ENCODE data around the gene ZSWIM4.
"Not testable (repeated sequence)": the region's sequence is repeated elsewhere in the genome, so short reads cannot be mapped to it uniquely, and the experiment has no call there.

Gene ZSWIM4

GRCh38 chr19:13849991-13850909, 55.0 kb downstream of the ZSWIM4 start:
- DNase-seq (ENCODE audit: low read depth in 2 of 2): no peak

GRCh38 chr19:13850910-13851733, 55.9 kb downstream of the ZSWIM4 start:
- peak in 1 of 2 donors; percentile 53 for DNase-seq (ENCODE audit: low read depth in 2 of 2)

- DNase-seq (ENCODE audit: low read depth in 2 of 2): not testable (repeated sequence)
Observed at GRCh38 chr19:13851734-13852114, 56.5 kb downstream of the ZSWIM4 start.

GRCh38 chr19:13852171-13852707, 57.0 kb downstream of the ZSWIM4 start:
- DNase-seq (ENCODE audit: low read depth in 2 of 2): not testable (repeated sequence)

GRCh38 chr19:13856497-13856896, 61.3 kb downstream of the ZSWIM4 start:
- no peak for DNase-seq (ENCODE audit: low read depth in 2 of 2)

GRCh38 chr19:13859361-13859880, 64.2 kb downstream of the ZSWIM4 start:
- DNase-seq (ENCODE audit: low read depth in 2 of 2): no peak

- no peak for DNase-seq (ENCODE audit: low read depth in 2 of 2)
Observed at GRCh38 chr19:13860679-13861391, 65.6 kb downstream of the ZSWIM4 start.

- DNase-seq (ENCODE audit: low read depth in 2 of 2): no peak
Observed at GRCh38 chr19:13861392-13861713, 66.1 kb downstream of the ZSWIM4 start.

GRCh38 chr19:13861714-13862531, 66.7 kb downstream of the ZSWIM4 start:
- DNase-seq (ENCODE audit: low read depth in 2 of 2): peak; percentile 67 to 83

GRCh38 chr19:13864046-13864666, 68.9 kb downstream of the ZSWIM4 start:
- DNase-seq (ENCODE audit: low read depth in 2 of 2): no peak

GRCh38 chr19:13864667-13865570, 69.7 kb downstream of the ZSWIM4 start:
- no peak for DNase-seq (ENCODE audit: low read depth in 2 of 2)

- DNase-seq (ENCODE audit: low read depth in 2 of 2): no peak
Observed at GRCh38 chr19:13865571-13866462, 70.6 kb downstream of the ZSWIM4 start.

GRCh38 chr19:13866463-13867046, 71.3 kb downstream of the ZSWIM4 start:
- DNase-seq (ENCODE audit: low read depth in 2 of 2): no peak

- no peak for DNase-seq (ENCODE audit: low read depth in 2 of 2)
Observed at GRCh38 chr19:13868663-13869062, 73.4 kb downstream of the ZSWIM4 start.

- DNase-seq (ENCODE audit: low read depth in 2 of 2): no peak
Observed at GRCh38 chr19:13869281-13869680, 74.0 kb downstream of the ZSWIM4 start.

- DNase-seq (ENCODE audit: low read depth in 2 of 2): no peak
Observed at GRCh38 chr19:13870873-13871272, 75.6 kb downstream of the ZSWIM4 start.

GRCh38 chr19:13872339-13872694, 77.1 kb downstream of the ZSWIM4 start:
- DNase-seq (ENCODE audit: low read depth in 2 of 2): no peak
